ENCODE results near the gene ACTR8. TPM values are rescaled to one million over a fixed set of nuclear protein-coding genes. Genes with fewer than 3 reads are reported as not detected.
A peak's percentile ranks its signal among the peaks of the same experiment; 100 is the strongest.

Gene ACTR8
- total and polyA plus RNA-seq, 2 of the 4 experiments (the other 2 are of a cell fraction) = 20.3 to 31.4 TPM

- Histone ChIP-seq H3K56ac (ENCODE audit: extremely low read depth, insufficient read depth, low read length) (no peak overlapping the region), H3K36me3 (ENCODE audit: control insufficient read depth, insufficient read depth, low read length) (no peaks in the 10 kb centered on the region), H4K8ac (ENCODE audit: low read depth in 2 of 2, low read length in 2 of 2) (no peak overlapping the region), H2BK120ac (ENCODE audit: low read depth, low read length) (no peak overlapping the region), H3K9me1 (ENCODE audit: insufficient read depth, low read length) (no peaks in the 10 kb centered on the region), H2BK5ac (ENCODE audit: low read depth, low read length, poor library complexity, severe bottlenecking) (no peak overlapping the region), H4K20me1 (ENCODE audit: insufficient read depth, low read length) (no peaks in the 10 kb centered on the region), H3K14ac (replicated peaks; ENCODE audit: low read depth, low read length) (no peak overlapping the region), H3K4me2 (ENCODE audit: low read depth, low read length) (peak overlapping the region; percentile 36; the same call in 1 of the 2 replicates), H2BK20ac (ENCODE audit: low read depth, low read length) (no peak overlapping the region), H3K18ac (ENCODE audit: low read depth, low read length) (no peak overlapping the region), H2AK5ac (ENCODE audit: low read depth, low read length) (no peak overlapping the region), H3K4ac (ENCODE audit: low read depth, low read length) (no peak overlapping the region), H3K23ac (ENCODE audit: low read depth, low read length) (no peak overlapping the region), H3K4me3 (ENCODE audit: insufficient read depth, low read depth, low read length) (no peak overlapping the region), H3K9ac (ENCODE audit: low read depth, low read length) (no peak overlapping the region), H3K4me1 (ENCODE audit: control insufficient read depth, insufficient read depth, low read length) (no peaks in the 10 kb centered on the region; the same call in 1 of the 2 replicates), H3K27me3 (ENCODE audit: control insufficient read depth, insufficient read depth, low read length) (peaks cover 58% of the 10 kb centered on the region), H2AK9ac (replicated peaks; ENCODE audit: low read depth, low read length, poor library complexity) (no peak overlapping the region), H4K91ac (ENCODE audit: insufficient read depth, low read depth, low read length) (no peak overlapping the region), H2AFZ (replicated peaks; ENCODE audit: low read length, poor library complexity) (peak overlapping the region; percentile 90), H3K27ac (ENCODE audit: insufficient read depth, low read length) (no peak overlapping the region), H2BK15ac (ENCODE audit: low read depth, low read length) (no peak overlapping the region), H3K9me3 (ENCODE audit: control insufficient read depth, insufficient read depth, low read length) (peaks cover 3% of the 10 kb centered on the region; the same call in 1 of the 2 replicates), H3K79me1 (ENCODE audit: low read depth in 1 of 2, low read length in 2 of 2) (no peaks in the 10 kb centered on the region), H4K5ac (ENCODE audit: low read depth, low read length) (no peak overlapping the region)
- in situ Hi-C loops (cut with MboI; ENCODE audit: low sequenced_read_pairs) = no loop called here
- no CpG with 5 or more reads among the region's 10 CpGs for WGBS, 2 experiments (ENCODE audit: extremely low coverage in 2 of 2, insufficient read length in 1 of 2)
- intact Hi-C loops (cut with micrococcal nuclease) = no loop called here
- no peak for DNase-seq
- ATAC-seq (ENCODE audit: low read depth) = no peak
- dilution Hi-C loops (cut with HindIII; ENCODE audit: low sequenced_read_pairs, unreplicated experiment) = no loop called here
- ChIA-PET POLR2A (ENCODE audit: unreplicated experiment) (no interaction called here), CTCF (no interaction called here)
- TF ChIP-seq CTCF (conservative IDR thresholded peaks at IDR 0.05; ENCODE audit: low read depth, low read length) (no peak), CEBPB (IDR thresholded peaks at IDR 0.05; ENCODE audit: low read depth, low read length) (no peak), CHD1 (IDR thresholded peaks at IDR 0.05; ENCODE audit: low read depth, low read length) (no peak), MAFK (IDR thresholded peaks at IDR 0.05; ENCODE audit: low read depth, low read length) (no peak), RCOR1 (IDR thresholded peaks at IDR 0.05; ENCODE audit: insufficient replicate concordance, low read length) (no peak)
- no TSS peak for BruUV-seq (replicated peaks)
These were observed 35.1 kb downstream of the ACTR8 start for GRCh38 chr3:53846851-53847155.
